D341Med (cell line): ENCODE measurements around the gene ADPGK.

ENCODE experiments used
- DNase-seq: peaks from one replicate; pipeline ENCODE4 v3.0.0; 2012; ENCODE audit warnings: low spot score

The ADPGK gene

GRCh38 chr15:72790302-72790910, 6.8 kb upstream of the ADPGK start:
- no peak for DNase-seq

- DNase-seq = no peak
Observed at GRCh38 chr15:72787526-72787925, 4.0 kb upstream of the ADPGK start.

GRCh38 chr15:72786676-72787345, 3.3 kb upstream of the ADPGK start:
- DNase-seq = no peak

- no peak for DNase-seq
Observed at GRCh38 chr15:72786242-72786641, 2.7 kb upstream of the ADPGK start.

- no peak for DNase-seq
Observed at GRCh38 chr15:72785841-72786240, 2.3 kb upstream of the ADPGK start.

GRCh38 chr15:72785432-72785831, 1.9 kb upstream of the ADPGK start:
- DNase-seq = no peak

- DNase-seq = no peak
Observed at GRCh38 chr15:72784456-72784876, 908 bp upstream of the ADPGK start.

GRCh38 chr15:72783004-72783639, 436 bp downstream of the ADPGK start:
- no peak for DNase-seq

GRCh38 chr15:72782274-72783003, 1.1 kb downstream of the ADPGK start:
- DNase-seq = no peak

GRCh38 chr15:72781631-72782030, 1.9 kb downstream of the ADPGK start:
- no peak for DNase-seq

GRCh38 chr15:72778796-72779195, 4.8 kb downstream of the ADPGK start:
- DNase-seq = no peak

GRCh38 chr15:72774696-72775383, 8.7 kb downstream of the ADPGK start:
- DNase-seq = no peak

GRCh38 chr15:72771329-72771725, 12.2 kb downstream of the ADPGK start:
- DNase-seq = no peak

- no peak for DNase-seq
Observed at GRCh38 chr15:72770673-72771328, 12.8 kb downstream of the ADPGK start.

GRCh38 chr15:72766780-72767179, 16.8 kb downstream of the ADPGK start:
- DNase-seq = no peak

- no peak for DNase-seq
Observed at GRCh38 chr15:72766025-72766424, 17.5 kb downstream of the ADPGK start.

- DNase-seq = no peak
Observed at GRCh38 chr15:72764656-72765055, 18.9 kb downstream of the ADPGK start.

GRCh38 chr15:72760590-72761260, 22.8 kb downstream of the ADPGK start:
- DNase-seq = no peak

- DNase-seq = no peak
Observed at GRCh38 chr15:72758182-72758581, 25.4 kb downstream of the ADPGK start.

GRCh38 chr15:72754096-72754495, 29.5 kb downstream of the ADPGK start:
- no peak for DNase-seq
